Stimulated activated naive CD4-positive, alpha-beta T cell treated with Interleukin-2 at 50 U/mL for 16 hours (primary cell): ENCODE data around the gene PRAMEF4.
"Not testable (repeated sequence)": the region's sequence is repeated elsewhere in the genome, so short reads cannot be mapped to it uniquely, and the experiment has no call there.

Experiments used
- DNase-seq: peaks from one replicate; lab custom pipeline; 2025; lab: John Stamatoyannopoulos, UW

Gene PRAMEF4

GRCh38 chr1:12886101-12886500, at the start of gene PRAMEF4:
Gene PRAMEF4 (minus strand): TSS chr1:12886201. CDS start chr1:12883394, 2,807 bp downstream.
- not testable (repeated sequence) for DNase-seq

- not testable (repeated sequence) for DNase-seq
These were observed 38.4 kb upstream of the PRAMEF4 start for GRCh38 chr1:12924368-12924767.

- DNase-seq = not testable (repeated sequence)
These were observed 35.7 kb upstream of the PRAMEF4 start for GRCh38 chr1:12921749-12922148.

- not testable (repeated sequence) for DNase-seq
These were observed 30.3 kb upstream of the PRAMEF4 start, which contains the start of gene PRAMEF7 for GRCh38 chr1:12916310-12916709. Gene PRAMEF7 (plus strand): TSS chr1:12916610. CDS start chr1:12917693, 1,083 bp downstream.

GRCh38 chr1:12903793-12904572, 18.0 kb upstream of the PRAMEF4 start:
- DNase-seq = not testable (repeated sequence)

- not testable (repeated sequence) for DNase-seq
These were observed 13.2 kb upstream of the PRAMEF4 start for GRCh38 chr1:12899186-12899585.

- DNase-seq = not testable (repeated sequence)
These were observed 12.2 kb upstream of the PRAMEF4 start, which contains the start of gene PRAMEF10 for GRCh38 chr1:12898170-12898569. Gene PRAMEF10 (minus strand): TSS chr1:12898270. CDS start chr1:12895847, 2,423 bp downstream.

- not testable (repeated sequence) for DNase-seq
These were observed 7.5 kb downstream of the PRAMEF4 start for GRCh38 chr1:12878453-12878852.

GRCh38 chr1:12863131-12863880, 22.7 kb downstream of the PRAMEF4 start:
- DNase-seq = not testable (repeated sequence)

GRCh38 chr1:12856786-12857185, 29.2 kb downstream of the PRAMEF4 start, which contains the start of gene PRAMEF2:
Gene PRAMEF2 (plus strand): TSS chr1:12857086. CDS start chr1:12859010, 1,924 bp downstream.
- DNase-seq = not testable (repeated sequence)

GRCh38 chr1:12851779-12852178, 34.2 kb downstream of the PRAMEF4 start:
- no peak for DNase-seq

- DNase-seq = not testable (repeated sequence)
These were observed 37.4 kb downstream of the PRAMEF4 start, which contains the start of gene HNRNPCL1 for GRCh38 chr1:12848620-12849019. Gene HNRNPCL1 (minus strand): TSS chr1:12848720. CDS start chr1:12848289, 431 bp downstream.

- DNase-seq = not testable (repeated sequence)
These were observed 52.8 kb downstream of the PRAMEF4 start for GRCh38 chr1:12833251-12833650.

GRCh38 chr1:12831310-12831709, 54.7 kb downstream of the PRAMEF4 start, which contains the start of gene PRAMEF11:
Gene PRAMEF11 (minus strand): TSS chr1:12831410. CDS start chr1:12828789, 2,621 bp downstream.
- not testable (repeated sequence) for DNase-seq
